HEK293 (cell line): ENCODE data around the gene SLITRK1.

Source experiments
- CTCF ChIP-seq: fragments of 450-650 bp; formaldehyde crosslinking; IDR thresholded peaks from 2 replicates; pipeline ENCODE4 v1.5.1; 2016; ENCODE audit warnings: missing biosample characterization, missing genetic modification characterization
- SP7 ChIP-seq: fragments of 450-650 bp; formaldehyde crosslinking; IDR thresholded peaks from 2 replicates; pipeline ENCODE4 v1.5.1; 2016; ENCODE audit warnings: missing biosample characterization, missing genetic modification characterization
- ZNF561 ChIP-seq: fragments of 450-650 bp; IDR thresholded peaks from 2 replicates; pipeline ENCODE4 v1.5.1; 2018; ENCODE audit warnings: missing biosample characterization, missing genetic modification characterization, borderline replicate concordance
- ZNF585B ChIP-seq: fragments of 450-650 bp; formaldehyde crosslinking; IDR thresholded peaks from 2 replicates; pipeline ENCODE4 v1.5.1; 2016; ENCODE audit warnings: missing biosample characterization, missing genetic modification characterization
- ZNF830 ChIP-seq: fragments of 450-650 bp; IDR thresholded peaks from 2 replicates; pipeline ENCODE4 v1.5.0; 2018; ENCODE audit warnings: missing biosample characterization, missing genetic modification characterization, low read depth, mild to moderate bottlenecking, moderate library complexity

- TF ChIP-seq ZNF585B (tag by site-specific recombination) (no peak), CTCF (tag by site-specific recombination) (no peak), ZNF561 (no peak), SP7 (tag by site-specific recombination) (no peak), ZNF830 (tag by site-specific recombination) (no peak)
Observed at GRCh38 chr13:83881140-83881684, 1.1 kb downstream of the SLITRK1 start.
